AG09309 (cell line): Measurements from ENCODE around the gene C3orf38.
"Not testable (repeated sequence)": the region's sequence is repeated elsewhere in the genome, so short reads cannot be mapped to it uniquely, and the experiment has no call there.

Source experiments
- DNase-seq: peaks from one replicate; pipeline ENCODE4 v3.0.0-alpha.2; 2010; ENCODE audit warnings: low read depth
- H3K4me3 ChIP-seq: 2 replicates; pipeline ENCODE4 v1.5.1; 2011; ENCODE audit warnings: mild to moderate bottlenecking, low read depth, low read length, moderate library complexity; ENCODE audit not compliant: control insufficient read depth
- TF ChIP-seq, protein P1 (sequence below): IDR thresholded peaks from 2 replicates; pipeline ENCODE4 v1.5.1; 2011; ENCODE audit warnings: mild to moderate bottlenecking, low read depth, low read length, inconsistent platforms; ENCODE audit not compliant: insufficient read depth, control insufficient read depth; ENCODE audit errors: missing control alignments

C3orf38 gene

GRCh38 chr3:88117683-88118082 lies 32.1 kb upstream of the C3orf38 start:
- H3K4me3 ChIP-seq, result no peak overlapping the region
- DNase-seq, result no peak
- TF ChIP-seq, protein P1, sequence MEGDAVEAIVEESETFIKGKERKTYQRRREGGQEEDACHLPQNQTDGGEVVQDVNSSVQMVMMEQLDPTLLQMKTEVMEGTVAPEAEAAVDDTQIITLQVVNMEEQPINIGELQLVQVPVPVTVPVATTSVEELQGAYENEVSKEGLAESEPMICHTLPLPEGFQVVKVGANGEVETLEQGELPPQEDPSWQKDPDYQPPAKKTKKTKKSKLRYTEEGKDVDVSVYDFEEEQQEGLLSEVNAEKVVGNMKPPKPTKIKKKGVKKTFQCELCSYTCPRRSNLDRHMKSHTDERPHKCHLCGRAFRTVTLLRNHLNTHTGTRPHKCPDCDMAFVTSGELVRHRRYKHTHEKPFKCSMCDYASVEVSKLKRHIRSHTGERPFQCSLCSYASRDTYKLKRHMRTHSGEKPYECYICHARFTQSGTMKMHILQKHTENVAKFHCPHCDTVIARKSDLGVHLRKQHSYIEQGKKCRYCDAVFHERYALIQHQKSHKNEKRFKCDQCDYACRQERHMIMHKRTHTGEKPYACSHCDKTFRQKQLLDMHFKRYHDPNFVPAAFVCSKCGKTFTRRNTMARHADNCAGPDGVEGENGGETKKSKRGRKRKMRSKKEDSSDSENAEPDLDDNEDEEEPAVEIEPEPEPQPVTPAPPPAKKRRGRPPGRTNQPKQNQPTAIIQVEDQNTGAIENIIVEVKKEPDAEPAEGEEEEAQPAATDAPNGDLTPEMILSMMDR, result no peak

GRCh38 chr3:88118603-88119002 lies 31.2 kb upstream of the C3orf38 start:
- DNase-seq, H3K4me3 ChIP-seq: not testable (repeated sequence)

GRCh38 chr3:88123526-88123925 lies 26.2 kb upstream of the C3orf38 start:
- TF ChIP-seq, protein P1, result no peak
- no peak overlapping the region for H3K4me3 ChIP-seq
- no peak for DNase-seq

- TF ChIP-seq, protein P1, result no peak
- DNase-seq, result no peak
- H3K4me3 ChIP-seq, result no peak overlapping the region
Measured at GRCh38 chr3:88131695-88132094, 18.1 kb upstream of the C3orf38 start.

DNA sequence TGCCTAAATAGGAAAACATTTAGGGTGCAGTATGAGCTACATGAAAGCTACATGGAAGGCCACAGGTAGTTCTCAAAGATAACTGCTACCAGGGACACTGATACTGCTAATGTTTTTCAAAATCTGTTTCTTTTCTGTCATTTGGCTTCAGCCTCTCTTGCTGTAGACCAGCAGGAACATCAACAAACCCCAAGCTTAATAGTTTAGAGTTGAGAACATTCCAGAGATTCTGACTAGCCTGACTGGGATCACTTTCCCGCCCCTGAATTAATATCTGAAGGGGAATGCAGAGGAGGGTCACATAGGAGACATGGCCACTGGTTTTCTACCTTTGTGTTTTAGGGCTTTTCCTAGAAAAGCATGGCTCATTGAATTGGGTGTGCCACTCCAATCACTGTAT lies 16.9 kb upstream of the C3orf38 start:
- TF ChIP-seq, protein P1, result no peak
- no peak for DNase-seq

DNA sequence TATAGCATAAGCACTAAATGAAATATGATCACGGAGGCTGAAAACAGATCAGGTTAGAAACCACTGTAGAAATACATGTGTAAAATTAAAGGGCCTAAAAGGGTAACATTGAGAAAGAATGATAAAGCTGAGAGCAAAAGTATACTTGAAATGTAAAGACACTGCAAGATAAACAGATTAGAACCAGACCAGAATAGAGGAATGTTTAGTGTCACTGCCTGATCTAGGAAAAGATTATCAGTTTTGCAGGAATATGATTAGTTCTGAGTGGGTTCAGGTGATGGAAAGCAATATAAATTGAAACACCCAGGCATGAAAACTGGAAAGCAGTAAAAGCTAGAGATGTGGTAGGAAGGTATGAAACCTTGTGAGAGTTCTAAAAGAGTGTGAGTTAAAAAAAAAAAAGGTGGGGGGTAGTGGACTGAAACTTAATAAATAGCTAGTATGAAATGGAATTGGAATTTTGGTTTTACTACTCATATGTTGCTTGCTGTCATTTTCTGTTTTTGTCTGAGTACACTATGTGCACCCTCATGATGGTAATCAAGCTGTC lies 16.0 kb upstream of the C3orf38 start:
- TF ChIP-seq, protein P1, result no peak

More for the DNA sequence above, 16.9 kb upstream of the C3orf38 start:
- H3K4me3 ChIP-seq, result no peak overlapping the region

DNA sequence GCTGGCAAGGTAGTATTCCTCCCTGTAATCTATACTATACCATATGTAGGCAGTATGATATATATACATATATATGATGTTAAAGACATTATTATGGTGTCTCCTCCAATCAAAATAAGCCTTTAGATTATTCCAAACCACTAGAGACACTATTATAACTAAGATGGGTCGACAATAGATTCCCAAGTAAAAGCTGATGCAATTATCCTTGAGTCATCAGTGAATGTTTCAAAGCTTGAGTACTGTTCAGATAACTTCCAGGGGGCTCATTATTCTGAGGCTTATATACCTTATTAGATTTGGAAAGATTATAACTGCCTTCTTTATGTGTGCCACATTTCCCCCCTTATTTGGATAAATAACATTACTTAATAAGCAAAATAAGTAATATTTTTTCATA lies 11.9 kb upstream of the C3orf38 start:
- DNase-seq, result no peak
- no peak overlapping the region for H3K4me3 ChIP-seq
- TF ChIP-seq, protein P1, result no peak

More for the DNA sequence above, 16.0 kb upstream of the C3orf38 start:
- no peak overlapping the region for H3K4me3 ChIP-seq
- DNase-seq, result no peak
